ENCODE measurements around the gene RSPO3.

- no peak for TF ChIP-seq CTCF (IDR thresholded peaks at IDR 0.05; ENCODE audit: low read depth, low read length, poor library complexity, severe bottlenecking)
- TF ChIP-seq EZH2phosphoT487 (IDR thresholded peaks at IDR 0.05; ENCODE audit: borderline replicate concordance, low read length) = no peak
Observed at GRCh38 chr6:127147534-127147933, 29.1 kb downstream of the RSPO3 start.

Measured in DOHH2 (cell line).